Muscle layer of duodenum (tissue), 2 donors: Measurements from ENCODE around the gene PIP4K2C.
A peak's percentile ranks its signal among the peaks of the same experiment; 100 is the strongest.
"Not testable (repeated sequence)": the region's sequence is repeated elsewhere in the genome, so short reads cannot be mapped to it uniquely, and the experiment has no call there.

Experiments used
- H3K27ac ChIP-seq: one replicate; pipeline ENCODE4 v1.7.0; 2013; ENCODE audit warnings: mild to moderate bottlenecking, low read length
- H3K27me3 ChIP-seq: one replicate; pipeline ENCODE4 v1.7.0; 2013; ENCODE audit warnings: low read depth, mild to moderate bottlenecking, control low read depth, low read length
- H3K36me3 ChIP-seq, 2 donors: one replicate each; pipeline ENCODE4 v1.7.0; 2013; ENCODE audit warnings: low read length in 2 of 2, control low read depth in 1 of 2, mild to moderate bottlenecking in 1 of 2; ENCODE audit not compliant: insufficient read depth in 2 of 2, control insufficient read depth in 1 of 2
- H3K4me1 ChIP-seq, 2 donors: one replicate each; pipeline ENCODE4 v1.7.0; 2013; ENCODE audit warnings: low read length in 2 of 2, mild to moderate bottlenecking in 2 of 2, control low read depth in 1 of 2, moderate library complexity in 1 of 2; ENCODE audit not compliant: insufficient read depth in 2 of 2, control insufficient read depth in 1 of 2
- H3K4me3 ChIP-seq, 2 donors: one replicate each; pipeline ENCODE4 v1.7.0; 2013; ENCODE audit warnings: low read length in 2 of 2, low read depth in 1 of 2, mild to moderate bottlenecking in 1 of 2
- H3K9me3 ChIP-seq, 2 donors: one replicate each; pipeline ENCODE4 v1.7.0; 2013; ENCODE audit warnings: low read length in 2 of 2, control low read depth in 1 of 2, mild to moderate bottlenecking in 1 of 2; ENCODE audit not compliant: control insufficient read depth in 1 of 2
- donor health status: healthy.

PIP4K2C gene

DNA sequence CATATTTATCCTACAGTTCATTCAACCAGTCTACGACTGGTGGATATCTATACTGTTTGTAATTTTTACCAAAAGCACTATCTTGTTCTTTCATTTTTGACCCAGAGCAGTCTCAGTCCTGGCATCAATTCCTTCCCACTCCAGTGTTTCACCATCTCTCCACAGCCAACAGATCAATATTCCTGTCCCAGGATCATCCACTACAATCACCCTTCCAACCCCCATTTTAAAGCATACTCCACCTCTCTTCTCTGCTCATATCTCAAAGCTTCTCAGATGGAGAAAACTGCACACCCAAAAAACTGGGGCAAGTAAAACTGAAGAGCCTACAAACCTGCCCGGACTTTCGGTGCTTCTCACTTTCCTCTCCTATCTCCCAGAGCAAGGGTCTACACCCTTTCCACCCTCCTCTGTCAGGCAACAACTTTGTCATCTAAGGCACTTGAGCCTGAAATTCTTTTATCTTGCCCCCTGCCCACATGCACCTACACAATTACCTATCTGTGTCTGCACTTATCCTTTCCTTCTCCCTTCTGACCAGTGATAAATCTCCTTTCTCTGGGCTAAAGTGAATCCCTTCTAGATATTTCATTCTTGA lies 4.1 kb upstream of the PIP4K2C start:
- Histone ChIP-seq H3K4me3 (no peak overlapping the region), H3K9me3 (no peaks in the 10 kb centered on the region), H3K27ac (no peak overlapping the region), H3K36me3 (no peaks in the 10 kb centered on the region), H3K4me1 (peaks cover 3 to 8% of the 10 kb centered on the region in 2 donors), H3K27me3 (no peaks in the 10 kb centered on the region)

DNA sequence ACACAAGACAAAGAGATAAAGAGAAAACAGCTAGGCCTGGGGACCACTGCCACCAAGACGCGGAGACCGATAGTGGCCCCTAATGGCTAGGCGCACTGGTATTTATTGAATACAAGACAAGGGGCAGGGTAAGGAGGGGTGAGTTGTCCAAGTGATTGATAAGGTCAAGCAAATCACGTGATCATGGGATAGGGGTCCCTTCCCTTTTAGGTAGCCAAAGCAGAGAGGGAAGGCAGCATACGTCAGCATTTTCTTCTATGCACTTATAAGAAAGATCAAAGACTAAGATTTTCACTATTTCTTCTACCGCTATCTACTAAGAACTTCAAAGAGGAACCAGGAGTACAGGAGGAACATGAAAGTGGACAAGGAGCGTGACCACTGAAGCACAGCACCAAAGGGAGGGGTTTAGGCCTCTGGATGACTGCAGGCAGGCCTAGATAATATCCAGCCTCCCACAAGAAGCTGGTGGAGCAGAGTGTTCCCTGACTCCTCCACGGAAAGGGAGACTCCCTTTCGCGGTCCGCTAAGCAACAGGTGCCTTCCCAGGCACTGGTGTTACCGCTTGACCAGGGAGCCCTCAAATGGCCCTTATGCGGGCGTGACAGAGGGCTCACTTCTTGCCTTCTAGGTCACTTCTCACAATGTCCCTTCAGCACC lies 1.9 kb upstream of the PIP4K2C start:
- not testable (repeated sequence) for H3K4me3 ChIP-seq, H3K36me3 ChIP-seq, H3K27ac ChIP-seq, H3K27me3 ChIP-seq, H3K9me3 ChIP-seq
- H3K4me1 ChIP-seq = peaks cover 9 to 18% of the 10 kb centered on the region in 2 donors

DNA sequence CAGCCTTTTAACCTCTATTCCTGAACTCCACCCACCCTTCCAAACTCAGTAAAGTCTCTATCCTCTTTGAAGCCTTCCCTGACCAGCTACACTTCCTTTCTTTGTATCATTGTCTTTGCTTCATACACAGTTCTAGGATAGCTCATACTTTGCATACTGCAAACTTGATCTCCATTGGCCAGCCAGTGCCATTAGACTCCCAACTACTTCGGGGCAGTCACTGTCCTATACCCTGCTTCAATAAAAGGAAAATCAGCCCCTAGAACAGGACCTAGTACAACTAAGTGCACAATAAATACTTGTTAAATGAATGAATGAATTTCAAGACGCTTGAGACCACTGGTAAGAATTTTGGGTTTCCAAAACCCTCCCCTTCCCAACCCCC lies 521 bp upstream of the PIP4K2C start:
- peaks cover 9 to 18% of the 10 kb centered on the region in 2 donors for H3K4me1 ChIP-seq
- peak overlapping the region; percentile 88 to 94 for H3K4me3 ChIP-seq
- H3K9me3 ChIP-seq = no peaks in the 10 kb centered on the region
- peak overlapping the region; percentile 51 for H3K27ac ChIP-seq
- no peaks in the 10 kb centered on the region for H3K27me3 ChIP-seq
- H3K36me3 ChIP-seq = peaks cover 0 to 1% of the 10 kb centered on the region in 2 donors

DNA sequence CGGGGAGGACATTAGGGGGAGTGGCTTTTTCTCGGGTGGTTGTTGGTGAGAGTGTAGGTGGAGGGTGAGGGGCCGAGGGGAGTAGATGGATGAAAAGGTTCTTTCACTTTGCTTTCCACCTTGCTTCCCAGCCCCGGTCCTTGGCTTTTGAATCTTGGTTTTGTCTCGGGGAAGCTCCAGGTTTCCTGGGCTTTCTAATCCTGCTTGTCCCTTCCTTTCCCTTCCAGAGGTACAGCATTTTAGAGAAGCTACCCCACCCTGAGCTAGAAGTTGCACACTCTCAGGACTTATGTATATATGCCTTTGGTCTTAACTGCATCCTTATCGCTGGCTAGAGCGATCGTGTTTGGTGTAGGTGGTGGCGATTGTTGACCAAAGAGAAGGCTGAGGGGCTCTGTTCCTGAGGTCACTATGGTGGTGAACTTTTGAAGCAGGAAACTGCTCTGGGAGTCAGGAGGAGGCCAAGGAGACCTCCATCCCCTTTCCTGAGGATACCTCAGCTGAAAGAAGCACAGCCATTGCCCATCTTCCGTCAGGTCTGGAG lies 862 bp downstream of the PIP4K2C start:
- peak overlapping the region; percentile 88 to 94 for H3K4me3 ChIP-seq
- H3K27me3 ChIP-seq = no peaks in the 10 kb centered on the region
- H3K36me3 ChIP-seq = peaks cover 8 to 12% of the 10 kb centered on the region in 2 donors
- H3K27ac ChIP-seq = peak overlapping the region; percentile 51
- no peaks in the 10 kb centered on the region for H3K9me3 ChIP-seq
- H3K4me1 ChIP-seq = peaks cover 9 to 18% of the 10 kb centered on the region in 2 donors

DNA sequence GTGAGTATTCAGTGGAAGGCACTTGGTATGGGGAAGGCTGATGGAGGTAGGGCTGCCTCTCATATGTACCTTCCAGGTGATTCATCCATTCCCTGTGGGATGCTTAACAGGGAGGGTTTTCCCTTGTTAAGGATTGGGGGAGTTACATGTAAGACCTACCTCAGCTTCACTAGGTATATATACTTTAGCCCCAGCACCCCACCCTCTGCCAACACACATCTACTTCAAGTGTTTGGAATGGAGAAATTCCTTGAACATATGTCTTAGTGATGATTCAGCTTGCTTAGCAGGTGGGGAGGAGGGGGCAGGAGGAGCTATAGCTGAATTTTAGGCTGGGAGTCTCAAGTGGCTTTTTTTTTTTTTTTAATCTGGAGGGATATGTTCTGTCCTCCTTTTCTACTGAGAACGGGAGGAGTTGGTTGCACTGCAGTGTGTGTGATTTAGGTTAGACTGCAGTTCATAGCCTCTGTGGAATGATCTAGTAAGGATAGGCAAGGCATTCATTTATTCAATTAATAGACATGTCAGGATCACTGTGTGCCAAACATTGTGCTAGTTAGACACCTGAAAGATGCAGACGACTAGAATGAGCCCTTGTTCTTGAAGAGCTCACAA lies 1.7 kb downstream of the PIP4K2C start:
- Histone ChIP-seq H3K4me3 (no peak overlapping the region), H3K36me3 (peaks cover 8 to 16% of the 10 kb centered on the region in 2 donors)

DNA sequence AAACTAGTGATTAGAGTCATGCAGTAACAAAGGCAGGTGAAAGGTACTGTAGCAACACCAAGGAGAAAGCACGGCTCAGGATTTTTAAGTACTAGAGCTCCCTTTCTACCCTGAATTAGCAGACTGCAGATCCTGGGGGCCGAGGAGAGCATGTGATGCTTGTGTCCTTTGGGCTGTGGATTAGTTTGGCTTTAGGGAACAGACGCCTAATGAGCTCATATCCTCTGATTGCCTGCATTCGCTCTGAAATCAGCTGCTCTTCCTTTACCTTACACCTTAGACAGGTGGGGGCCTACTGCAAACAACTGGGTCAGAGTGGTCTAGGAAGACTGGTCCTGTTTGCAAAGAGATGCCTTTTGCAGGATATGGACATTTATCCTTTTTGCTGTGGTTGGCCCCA lies 2.2 kb downstream of the PIP4K2C start:
- no peaks in the 10 kb centered on the region for H3K9me3 ChIP-seq
- H3K27ac ChIP-seq = no peak overlapping the region
- no peak overlapping the region for H3K4me3 ChIP-seq
- no peaks in the 10 kb centered on the region for H3K27me3 ChIP-seq
- H3K36me3 ChIP-seq = peaks cover 8 to 16% of the 10 kb centered on the region in 2 donors
- H3K4me1 ChIP-seq = peaks cover 9 to 18% of the 10 kb centered on the region in 2 donors

More for the DNA sequence above, 1.7 kb downstream of the PIP4K2C start:
- H3K9me3 ChIP-seq = no peaks in the 10 kb centered on the region
- H3K27ac ChIP-seq = no peak overlapping the region
- no peaks in the 10 kb centered on the region for H3K27me3 ChIP-seq
- peaks cover 9 to 18% of the 10 kb centered on the region in 2 donors for H3K4me1 ChIP-seq

DNA sequence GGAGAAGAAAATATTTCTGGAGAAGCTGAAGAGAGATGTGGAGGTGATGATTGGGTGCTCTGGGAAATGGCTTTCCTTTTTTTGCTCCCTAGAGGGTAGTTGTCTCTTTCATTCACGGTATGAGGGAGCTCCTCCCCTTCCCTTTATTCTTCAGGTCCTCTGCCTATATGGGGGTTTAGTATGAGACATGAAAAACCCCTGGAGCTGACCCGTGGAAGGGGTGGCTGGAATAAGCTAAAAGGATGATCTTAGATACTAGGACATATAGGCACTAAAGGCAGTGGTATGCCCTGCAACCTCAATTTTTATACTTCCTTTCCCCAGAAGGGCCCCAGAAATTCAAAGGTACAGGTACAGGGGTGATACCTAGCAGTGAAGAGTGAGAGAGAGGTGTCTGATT lies 9.4 kb downstream of the PIP4K2C start:
- H3K4me1 ChIP-seq = peaks cover 6 to 12% of the 10 kb centered on the region in 2 donors
- peaks cover 47 to 54% of the 10 kb centered on the region in 2 donors for H3K36me3 ChIP-seq
- H3K9me3 ChIP-seq = no peaks in the 10 kb centered on the region
- H3K27ac ChIP-seq = no peak overlapping the region
- H3K4me3 ChIP-seq = no peak overlapping the region
- H3K27me3 ChIP-seq = no peaks in the 10 kb centered on the region

DNA sequence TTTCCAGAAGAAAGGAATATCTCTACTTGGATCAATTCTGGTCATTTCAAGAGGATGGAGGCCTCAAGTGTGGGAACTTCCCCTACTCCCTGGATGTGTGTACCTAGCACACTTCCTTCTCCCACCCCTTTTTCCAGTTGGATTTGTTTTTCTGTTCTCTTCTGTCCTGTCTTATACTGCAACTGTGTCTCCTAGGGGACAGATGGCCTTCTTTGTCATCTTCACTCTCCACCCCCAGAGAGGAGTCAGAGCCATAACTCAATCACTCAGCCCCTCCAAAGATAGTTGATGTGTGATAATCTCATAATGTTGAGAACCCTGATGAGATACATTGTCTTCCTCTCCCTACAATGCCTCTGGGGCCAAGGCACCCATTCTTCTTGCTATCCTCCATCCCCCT lies 11.6 kb downstream of the PIP4K2C start:
- Histone ChIP-seq H3K9me3 (no peaks in the 10 kb centered on the region), H3K4me1 (peaks cover 9 to 28% of the 10 kb centered on the region in 2 donors), H3K27ac (no peak overlapping the region), H3K4me3 (no peak overlapping the region), H3K36me3 (peaks cover 38 to 54% of the 10 kb centered on the region in 2 donors), H3K27me3 (no peaks in the 10 kb centered on the region)

DNA sequence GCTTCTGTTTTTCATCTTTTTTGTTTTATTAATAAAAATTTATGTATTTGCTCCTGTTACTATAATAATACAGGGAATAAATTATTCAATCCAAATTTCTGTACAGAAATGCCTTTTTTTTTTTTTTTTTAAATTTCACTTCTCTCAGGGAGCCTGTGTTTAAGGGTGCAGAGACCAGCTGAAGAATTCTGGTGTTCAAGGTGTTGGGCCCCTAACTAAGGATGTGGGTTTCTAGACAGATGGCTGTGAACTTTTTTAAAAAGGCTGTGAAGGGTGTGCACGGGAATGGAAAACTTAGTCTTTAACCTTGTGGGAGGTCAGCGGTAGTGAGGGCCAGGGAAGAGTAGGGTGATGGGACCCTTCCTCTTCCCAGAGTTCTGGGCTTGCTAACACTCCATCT lies 12.3 kb downstream of the PIP4K2C start:
- no peaks in the 10 kb centered on the region for H3K9me3 ChIP-seq
- peak overlapping the region; percentile 34 for H3K27ac ChIP-seq
- H3K27me3 ChIP-seq = no peaks in the 10 kb centered on the region
- H3K36me3 ChIP-seq = peaks cover 38 to 57% of the 10 kb centered on the region in 2 donors
- H3K4me3 ChIP-seq = peak overlapping the region in 1 of 2 donors; percentile 86
- peaks cover 9 to 28% of the 10 kb centered on the region in 2 donors for H3K4me1 ChIP-seq

DNA sequence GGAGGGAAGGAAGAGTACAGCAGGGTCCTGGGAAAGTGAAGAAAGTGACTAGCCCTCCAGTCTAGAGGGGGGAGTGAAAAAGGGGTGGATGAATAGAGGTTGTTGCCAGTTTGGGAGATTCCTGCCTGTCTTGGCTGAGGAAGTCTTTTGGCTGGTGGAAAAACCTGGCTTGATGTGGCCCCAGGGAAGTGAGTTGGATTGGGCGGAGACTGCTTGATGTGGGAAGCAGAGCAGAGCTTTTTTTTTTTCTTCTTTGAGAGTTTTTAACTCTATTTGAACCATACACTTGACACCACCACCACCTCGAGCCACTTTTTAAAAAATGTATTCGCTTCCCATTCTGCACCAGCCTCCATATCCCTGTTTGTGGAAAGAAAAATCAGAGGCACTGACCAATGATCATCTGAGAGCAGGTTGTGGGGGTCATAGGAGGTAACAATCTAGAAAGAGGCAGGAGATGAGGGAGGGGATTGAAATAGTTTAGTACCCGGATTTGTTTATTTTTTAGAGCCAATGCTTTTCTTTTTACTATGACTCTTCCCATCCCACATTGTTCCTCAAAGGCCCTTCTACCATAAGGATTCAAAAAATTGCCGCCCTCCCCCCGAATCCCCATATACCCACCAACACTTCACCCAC lies 12.9 kb downstream of the PIP4K2C start:
- peaks cover 9 to 29% of the 10 kb centered on the region in 2 donors for H3K4me1 ChIP-seq
- H3K4me3 ChIP-seq = peak overlapping the region; percentile 74 to 86
- H3K27me3 ChIP-seq = no peaks in the 10 kb centered on the region
- no peaks in the 10 kb centered on the region for H3K9me3 ChIP-seq
- H3K36me3 ChIP-seq = peaks cover 33 to 55% of the 10 kb centered on the region in 2 donors
- peak overlapping the region; percentile 85 for H3K27ac ChIP-seq

DNA sequence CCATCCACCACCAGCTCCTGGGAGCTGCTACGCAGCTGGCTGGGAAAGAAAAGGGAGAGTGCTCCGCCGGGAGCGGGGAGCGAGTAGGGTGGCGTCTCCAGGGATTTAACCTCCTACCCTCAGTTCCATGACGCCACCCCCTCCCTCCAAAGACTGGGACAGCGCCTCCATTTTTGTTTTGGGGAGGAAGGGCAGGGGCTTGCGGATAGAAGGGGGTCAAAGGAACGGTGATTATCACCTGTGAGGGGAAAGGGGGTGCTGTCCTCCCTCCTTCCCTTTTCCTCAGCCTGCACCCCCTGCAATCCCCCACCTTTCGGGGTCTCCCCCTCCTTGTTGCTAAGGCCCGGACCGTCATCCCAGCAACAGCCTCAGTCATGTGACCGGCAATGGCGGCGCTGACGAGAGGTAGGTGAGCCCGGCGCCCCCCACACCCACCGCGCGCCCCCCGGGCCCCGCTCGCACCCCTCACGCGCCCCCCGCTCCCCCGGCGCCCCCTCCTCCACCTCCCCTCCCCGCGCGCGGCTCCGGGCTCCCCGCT lies 13.5 kb downstream of the PIP4K2C start, which contains the start of gene DTX3:
Gene DTX3 (plus strand): TSS at position 371 of the 538 bp plus-strand sequence. CDS start 1,694 bp downstream, outside the sequence.
- Histone ChIP-seq H3K4me3 (peak within 1 kb of the TSS; percentile 74 to 86), H3K9me3 (no peaks in the 10 kb centered on the region), H3K4me1 (peaks cover 9 to 34% of the 10 kb centered on the region in 2 donors), H3K27me3 (no peaks in the 10 kb centered on the region), H3K36me3 (peaks cover 28 to 49% of the 10 kb centered on the region in 2 donors), H3K27ac (peak within 1 kb of the TSS; percentile 85)
